GM18870 (cell line): ENCODE data around the gene C6orf163.
A peak's percentile ranks its signal among the peaks of the same experiment; 100 is the strongest.

Experiments
- ATAC-seq: cut with Tn5 transposase; IDR thresholded peaks from one replicate; pipeline ENCODE4 v1.9.1; 2021; ENCODE audit warnings: moderate library complexity; ENCODE audit not compliant: unreplicated experiment

Gene C6orf163

GRCh38 chr6:87356181-87356580 is 11.6 kb downstream of the C6orf163 start:
- no peak for ATAC-seq

DNA sequence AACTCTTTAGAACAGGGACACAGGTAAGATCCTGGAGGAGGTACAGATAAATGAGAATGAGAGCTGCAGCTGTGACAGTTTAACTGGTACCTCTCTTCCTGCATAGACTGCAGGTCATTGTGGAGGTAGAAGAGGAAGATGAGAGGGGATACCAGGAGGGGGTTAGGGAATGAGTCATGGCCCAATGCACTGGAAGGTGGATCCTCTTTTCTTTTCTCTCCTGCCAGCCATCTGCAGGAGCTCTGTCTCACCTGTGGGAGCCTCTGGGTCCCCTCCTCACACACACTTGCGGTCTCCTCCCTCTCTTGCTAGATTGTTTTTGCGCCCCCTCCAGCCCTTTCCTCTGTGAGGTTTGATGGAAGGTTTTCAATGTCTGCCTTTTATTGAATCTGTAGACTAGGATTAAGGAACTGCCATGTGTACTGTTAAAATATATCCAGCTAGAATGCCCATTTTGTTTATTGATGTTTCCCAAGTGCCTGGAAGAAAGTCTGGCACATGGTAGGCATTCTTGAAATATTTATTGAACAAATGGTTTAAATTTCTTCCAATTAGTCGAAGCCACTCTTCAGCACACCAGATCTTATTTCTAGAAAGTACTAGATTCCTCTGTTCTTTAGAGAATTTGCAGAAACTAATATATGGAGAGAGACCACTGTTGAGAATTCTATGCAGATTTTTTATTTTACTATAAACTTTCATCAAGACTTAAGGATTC is 13.0 kb downstream of the C6orf163 start:
- no peak for ATAC-seq

- ATAC-seq: no peak
These were observed 20.1 kb downstream of the C6orf163 start for GRCh38 chr6:87364602-87365252.

GRCh38 chr6:87366072-87366827 is 21.6 kb downstream of the C6orf163 start:
- ATAC-seq: no peak

GRCh38 chr6:87366899-87367298 is 22.3 kb downstream of the C6orf163 start:
- no peak for ATAC-seq

DNA sequence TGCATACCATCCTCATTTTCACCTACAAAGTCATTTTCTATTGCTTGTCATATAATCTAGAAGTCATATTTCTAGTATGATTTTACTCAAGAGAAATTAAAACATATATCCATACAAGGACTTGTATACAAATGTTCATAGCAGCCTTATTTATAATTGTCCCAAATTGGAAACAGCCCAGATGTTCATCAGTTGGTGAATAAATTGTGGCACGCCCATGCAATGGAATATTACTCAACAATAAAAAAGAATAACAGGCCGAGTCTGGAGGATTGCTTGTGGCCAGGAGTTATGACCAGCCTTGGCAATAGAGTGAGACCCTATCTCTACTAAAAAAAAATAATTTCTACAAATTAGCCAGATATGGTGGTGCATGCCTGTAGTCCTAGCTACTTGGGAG is 28.8 kb downstream of the C6orf163 start:
- ATAC-seq: no peak

GRCh38 chr6:87375315-87375714 is 30.7 kb downstream of the C6orf163 start:
- ATAC-seq: no peak

DNA sequence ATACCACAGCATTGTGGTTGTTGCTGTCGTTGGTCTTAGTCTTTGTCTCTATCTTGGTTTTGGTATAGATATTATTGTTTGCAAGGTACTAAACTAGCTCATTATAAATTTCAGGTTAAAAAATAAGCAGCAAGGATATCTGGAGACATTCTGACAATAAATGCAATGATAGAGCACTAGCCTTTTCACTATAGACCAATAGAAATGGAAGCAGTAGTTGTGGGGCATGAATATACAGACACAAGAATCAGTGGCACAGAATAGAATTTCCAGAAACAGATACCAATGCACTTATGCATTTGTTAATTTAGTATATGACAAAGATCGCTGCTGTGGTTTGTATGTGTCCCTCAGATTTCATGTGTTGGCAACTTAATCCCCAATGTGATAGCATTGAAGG is 32.0 kb downstream of the C6orf163 start:
- no peak for ATAC-seq

GRCh38 chr6:87378947-87379346 is 34.3 kb downstream of the C6orf163 start:
- no peak for ATAC-seq

GRCh38 chr6:87382861-87383260 is 38.2 kb downstream of the C6orf163 start:
- no peak for ATAC-seq

GRCh38 chr6:87384038-87384437 is 39.4 kb downstream of the C6orf163 start:
- no peak for ATAC-seq

DNA sequence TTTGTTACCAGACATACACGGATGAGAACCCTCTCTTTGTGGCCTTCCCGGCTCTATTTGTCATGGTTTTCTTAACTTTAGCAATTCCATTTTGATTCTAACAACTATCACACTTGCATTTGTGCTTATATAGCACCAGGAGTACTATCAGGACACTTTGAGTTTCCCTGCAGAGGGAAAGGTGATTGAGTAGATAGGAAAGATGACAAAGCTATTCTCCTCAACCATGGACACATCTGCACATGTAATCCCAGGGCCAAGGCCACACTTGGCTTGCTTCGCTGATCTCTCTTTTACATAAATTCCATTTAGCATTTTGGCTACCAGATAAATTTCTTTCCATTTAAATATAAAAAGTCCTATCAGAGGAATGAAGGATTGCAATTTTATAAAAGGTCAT is 39.8 kb downstream of the C6orf163 start:
- ATAC-seq: no peak

- no peak for ATAC-seq
These were observed 46.7 kb downstream of the C6orf163 start for GRCh38 chr6:87391334-87391733.

DNA sequence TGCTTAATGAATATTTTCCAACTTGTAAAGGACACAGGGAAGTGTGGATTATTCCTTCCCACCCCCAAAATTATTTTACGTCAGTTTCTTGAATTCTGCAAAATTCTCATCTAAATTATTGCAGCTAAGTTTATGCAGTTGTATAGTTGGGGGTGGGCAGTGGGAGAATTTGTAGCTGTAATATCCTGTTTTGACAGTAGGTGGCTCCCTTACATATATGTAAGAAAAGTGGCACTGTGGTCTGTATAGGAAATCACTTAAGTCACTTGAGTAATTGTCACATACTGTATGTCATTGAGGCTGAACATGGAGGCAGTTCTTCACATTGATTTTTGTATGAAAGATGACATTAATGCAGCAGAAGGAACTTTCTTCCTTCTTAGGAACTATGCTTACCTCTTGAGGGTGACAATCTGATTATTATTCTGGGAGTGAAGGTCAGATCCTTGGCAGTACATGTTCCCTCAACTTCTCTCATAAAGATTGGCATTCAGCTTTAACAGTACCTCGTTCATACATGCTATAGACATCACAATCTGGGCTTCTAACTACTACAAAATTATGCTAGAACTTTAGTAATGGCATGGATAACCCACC is 48.5 kb downstream of the C6orf163 start:
- peak; percentile 68 for ATAC-seq

GRCh38 chr6:87395431-87395830 is 50.8 kb downstream of the C6orf163 start:
- ATAC-seq: no peak

- ATAC-seq: peak; percentile 90
These were observed 52.2 kb downstream of the C6orf163 start for GRCh38 chr6:87396595-87397392.

- ATAC-seq: no peak
These were observed 53.0 kb downstream of the C6orf163 start for GRCh38 chr6:87397656-87398055.

DNA sequence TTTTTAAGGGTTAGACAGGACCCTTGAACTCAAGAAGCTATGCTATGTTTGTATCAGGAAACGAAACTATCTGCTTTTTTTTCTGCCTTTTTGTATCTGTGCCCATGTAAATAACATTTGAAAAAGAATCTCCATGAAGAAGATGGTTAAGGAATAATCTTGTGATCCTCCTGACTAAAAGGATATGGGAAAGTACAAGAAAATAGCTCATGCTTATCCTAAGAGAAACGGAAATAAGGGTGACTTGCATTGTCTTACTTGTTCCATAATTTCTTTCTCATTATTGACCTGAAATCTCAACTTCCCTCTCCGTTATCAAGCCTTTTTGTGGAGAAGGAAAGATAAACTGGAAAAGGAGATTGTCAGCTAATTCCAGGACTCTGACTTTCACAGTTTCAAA is 57.2 kb downstream of the C6orf163 start:
- ATAC-seq: no peak

GRCh38 chr6:87407561-87407900 is 62.9 kb downstream of the C6orf163 start:
- ATAC-seq: peak; percentile 4

DNA sequence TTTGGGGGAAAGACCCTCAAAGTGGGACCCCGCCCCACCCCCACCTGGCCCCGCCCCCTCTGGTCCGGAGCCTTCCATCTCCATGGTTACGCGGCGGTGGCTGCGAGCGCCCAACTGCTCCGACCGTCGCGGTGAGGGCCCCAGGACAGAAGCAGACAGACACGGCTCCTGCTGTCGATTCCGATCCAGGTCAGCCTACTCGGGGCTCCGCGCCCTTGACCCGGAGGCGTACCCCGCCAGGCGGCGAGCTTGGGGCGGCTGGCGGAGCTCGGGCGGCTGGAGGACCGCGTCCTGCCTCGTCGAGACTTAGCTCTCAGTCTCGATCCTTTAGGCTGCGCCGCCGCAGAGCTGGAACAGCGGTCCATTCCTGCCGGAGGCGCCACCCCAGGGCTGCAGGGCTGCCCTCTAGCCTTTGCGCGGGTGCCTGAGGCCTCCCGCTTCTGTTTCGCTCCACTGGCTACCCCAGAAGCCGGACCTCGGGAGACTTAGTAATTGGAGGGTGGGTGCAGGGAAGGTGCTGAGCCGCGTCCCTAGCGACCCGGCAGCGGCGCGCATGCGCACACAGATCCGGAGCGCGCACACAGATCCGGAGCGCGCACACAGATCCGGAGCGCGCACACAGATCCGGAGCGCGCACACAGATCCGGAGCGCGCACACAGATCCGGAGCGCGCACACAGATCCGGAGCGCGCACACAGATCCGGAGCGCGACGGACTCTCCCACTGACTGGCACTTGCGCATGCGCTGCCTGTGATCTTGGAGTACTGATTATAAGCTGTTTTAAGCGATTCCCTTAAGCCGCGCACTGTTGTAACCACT is 63.5 kb downstream of the C6orf163 start, which contains the start of gene CFAP206:
CFAP206 (plus strand) TSS at position 72 of the 820 bp plus-strand sequence. CDS start 1,868 bp downstream, outside the sequence.
- peak; percentile 83 for ATAC-seq
